Endothelial cell (in vitro differentiated cells): ENCODE data around the gene GLA. TPM values are rescaled to one million over a fixed set of nuclear protein-coding genes. Genes with fewer than 3 reads are reported as not detected.

Experiments
- DNase-seq: peaks from one replicate; pipeline ENCODE4 v3.0.0; 2021; ENCODE audit warnings: low spot score
- H3K27ac Mint-ChIP-seq: one replicate; pipeline ENCODE4 v1.8.0; 2021; ENCODE audit warnings: mixed read lengths, inconsistent platforms; ENCODE audit not compliant: unreplicated experiment
- H3K27me3 Mint-ChIP-seq: one replicate; pipeline ENCODE4 v1.8.0; 2021; ENCODE audit warnings: mild to moderate bottlenecking, moderate library complexity, mixed read lengths, inconsistent platforms; ENCODE audit not compliant: unreplicated experiment
- H3K36me3 Mint-ChIP-seq: one replicate; pipeline ENCODE4 v1.8.0; 2021; ENCODE audit warnings: mild to moderate bottlenecking, low read depth, mixed read lengths, inconsistent platforms; ENCODE audit not compliant: unreplicated experiment
- H3K4me1 Mint-ChIP-seq: one replicate; pipeline ENCODE4 v1.8.0; 2021; ENCODE audit warnings: mild to moderate bottlenecking, mixed read lengths, inconsistent platforms; ENCODE audit not compliant: unreplicated experiment
- H3K4me3 Mint-ChIP-seq: one replicate; pipeline ENCODE4 v1.8.0; 2021; ENCODE audit warnings: mild to moderate bottlenecking, mixed read lengths, inconsistent platforms; ENCODE audit not compliant: unreplicated experiment
- H3K9me3 Mint-ChIP-seq: one replicate; pipeline ENCODE4 v1.8.0; 2021; ENCODE audit warnings: mixed read lengths, inconsistent platforms; ENCODE audit not compliant: unreplicated experiment
- CTCF ChIP-seq: fragments of 200-600 bp; sonication (generic); IDR thresholded peaks from one replicate; pipeline ENCODE4 v1.5.0; 2021; ENCODE audit warnings: antibody characterized with exemption; ENCODE audit not compliant: unreplicated experiment
- total RNA-seq: library from RNA; stranded (reverse); fragmentation: NEBNext Ultra II Directional; extraction: Animal tissue kit (Norgen Biotek cat#: 25700); gene quantifications from one replicate; pipeline ENCODE4 v1.2.1, GENCODE V29; 2021; ENCODE audit not compliant: unreplicated experiment

The GLA gene
- total RNA-seq, 1 donor from 2014 or later = 37.8 TPM

DNA sequence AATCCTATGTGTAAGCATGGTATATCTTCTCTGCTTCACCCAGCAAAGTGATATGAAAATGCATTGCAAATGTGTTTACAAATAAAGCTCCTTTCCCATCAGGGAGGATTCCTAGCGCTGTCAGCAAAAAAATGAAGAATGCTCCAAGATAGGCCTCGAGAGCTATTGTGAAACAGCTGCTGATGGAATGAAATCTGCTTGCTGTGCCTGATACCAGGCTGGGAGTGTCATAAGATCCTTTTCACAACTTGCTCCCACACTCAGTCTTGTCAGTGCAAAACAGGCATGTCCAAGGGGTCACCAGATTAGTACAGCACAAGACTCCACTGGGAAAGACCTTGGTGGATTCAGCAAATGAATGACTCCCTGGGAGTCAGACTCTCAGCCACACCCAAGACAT lies 34.4 kb upstream of the GLA start:
- Mint-ChIP-seq H3K4me1 (no peaks in the 10 kb centered on the region), H3K9me3 (no peaks in the 10 kb centered on the region), H3K36me3 (peaks cover 55% of the 10 kb centered on the region), H3K27ac (no peak overlapping the region), H3K4me3 (no peak overlapping the region), H3K27me3 (peaks cover 2% of the 10 kb centered on the region)
- DNase-seq = no peak
- no peak for TF ChIP-seq CTCF

- Mint-ChIP-seq H3K9me3 (no peaks in the 10 kb centered on the region), H3K4me3 (no peak overlapping the region), H3K27ac (no peak overlapping the region), H3K27me3 (peaks cover 2% of the 10 kb centered on the region), H3K36me3 (peaks cover 31% of the 10 kb centered on the region), H3K4me1 (no peaks in the 10 kb centered on the region)
- no peak for DNase-seq
- TF ChIP-seq CTCF = no peak
These were observed 22.8 kb upstream of the GLA start for GRCh38 chrX:101430457-101431078.

- H3K9me3 Mint-ChIP-seq = no peaks in the 10 kb centered on the region
- DNase-seq = no peak
- no peaks in the 10 kb centered on the region for H3K4me1 Mint-ChIP-seq
- TF ChIP-seq CTCF = no peak
- H3K27me3 Mint-ChIP-seq = peaks cover 1% of the 10 kb centered on the region
- peaks cover 35% of the 10 kb centered on the region for H3K36me3 Mint-ChIP-seq
- H3K27ac Mint-ChIP-seq = no peak overlapping the region
- H3K4me3 Mint-ChIP-seq = peak overlapping the region; percentile 37
These were observed 22.2 kb upstream of the GLA start for GRCh38 chrX:101429934-101430333.

- no peak for DNase-seq
- peaks cover 36% of the 10 kb centered on the region for H3K36me3 Mint-ChIP-seq
- no peaks in the 10 kb centered on the region for H3K9me3 Mint-ChIP-seq
- no peak for TF ChIP-seq CTCF
- H3K27ac Mint-ChIP-seq = no peak overlapping the region
- peaks cover 3% of the 10 kb centered on the region for H3K27me3 Mint-ChIP-seq
- no peaks in the 10 kb centered on the region for H3K4me1 Mint-ChIP-seq
- H3K4me3 Mint-ChIP-seq = no peak overlapping the region
These were observed 20.2 kb upstream of the GLA start for GRCh38 chrX:101427954-101428353.

DNA sequence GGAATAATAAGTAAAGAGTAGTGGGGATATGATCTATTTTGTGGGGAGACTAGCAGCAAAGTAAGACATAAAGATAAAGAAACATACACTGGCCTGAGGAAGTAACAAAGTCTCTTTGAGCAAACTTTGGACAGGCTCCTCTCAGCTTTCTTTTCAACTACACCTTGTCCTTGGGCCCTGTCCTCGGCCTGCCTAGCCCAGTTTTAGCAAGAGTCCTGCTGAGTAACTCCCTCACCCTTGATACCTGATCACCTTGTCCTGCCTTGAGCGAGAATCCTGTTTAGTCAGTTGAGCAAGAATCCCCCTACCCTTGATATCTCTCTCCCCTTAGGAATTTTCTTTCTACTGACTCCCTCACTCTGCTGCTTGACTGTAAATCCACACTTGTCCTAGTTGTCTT lies 11.8 kb upstream of the GLA start:
- H3K4me3 Mint-ChIP-seq = peak overlapping the region; percentile 86
- no peaks in the 10 kb centered on the region for H3K9me3 Mint-ChIP-seq
- peaks cover 20% of the 10 kb centered on the region for H3K4me1 Mint-ChIP-seq
- peak overlapping the region; percentile 59 for H3K27ac Mint-ChIP-seq
- H3K36me3 Mint-ChIP-seq = peaks cover under 1% of the 10 kb centered on the region
- peaks cover 9% of the 10 kb centered on the region for H3K27me3 Mint-ChIP-seq
- TF ChIP-seq CTCF = no peak
- DNase-seq = no peak
